NCI-H187 treated with DMSO at 0.1 percent for 48 hours (cell line): ENCODE data around the gene PREP.

ENCODE experiments used
- DNase-seq: peaks from one replicate; lab custom pipeline; 2025; lab: John Stamatoyannopoulos, UW

PREP gene

GRCh38 chr6:105391705-105392104, 11.2 kb downstream of the PREP start:
- DNase-seq: no peak

- no peak for DNase-seq
Measured at GRCh38 chr6:105389543-105389942, 13.3 kb downstream of the PREP start.

GRCh38 chr6:105388392-105388791, 14.5 kb downstream of the PREP start:
- DNase-seq: no peak

- DNase-seq: no peak
Measured at GRCh38 chr6:105384004-105384403, 18.9 kb downstream of the PREP start.

GRCh38 chr6:105382958-105383357, 19.9 kb downstream of the PREP start:
- DNase-seq: no peak

- no peak for DNase-seq
Measured at GRCh38 chr6:105382496-105382895, 20.4 kb downstream of the PREP start.

- DNase-seq: no peak
Measured at GRCh38 chr6:105380634-105381033, 22.2 kb downstream of the PREP start.

- DNase-seq: no peak
Measured at GRCh38 chr6:105375797-105376196, 27.1 kb downstream of the PREP start.

GRCh38 chr6:105374010-105374420, 28.9 kb downstream of the PREP start:
- no peak for DNase-seq

GRCh38 chr6:105373481-105373880, 29.4 kb downstream of the PREP start:
- DNase-seq: no peak

- DNase-seq: no peak
Measured at GRCh38 chr6:105372849-105373182, 30.1 kb downstream of the PREP start.

- no peak for DNase-seq
Measured at GRCh38 chr6:105372142-105372848, 30.6 kb downstream of the PREP start.

- DNase-seq: no peak
Measured at GRCh38 chr6:105370351-105370750, 32.5 kb downstream of the PREP start.

- DNase-seq: no peak
Measured at GRCh38 chr6:105369145-105369544, 33.7 kb downstream of the PREP start.

- DNase-seq: no peak
Measured at GRCh38 chr6:105364243-105364642, 38.6 kb downstream of the PREP start.

- no peak for DNase-seq
Measured at GRCh38 chr6:105363100-105363754, 39.7 kb downstream of the PREP start.

GRCh38 chr6:105359419-105360370, 43.2 kb downstream of the PREP start:
- DNase-seq: no peak

- DNase-seq: no peak
Measured at GRCh38 chr6:105357165-105357564, 45.7 kb downstream of the PREP start.

- no peak for DNase-seq
Measured at GRCh38 chr6:105352037-105352617, 50.8 kb downstream of the PREP start.

- no peak for DNase-seq
Measured at GRCh38 chr6:105348897-105349296, 54.0 kb downstream of the PREP start.

- no peak for DNase-seq
Measured at GRCh38 chr6:105346052-105346451, 56.8 kb downstream of the PREP start.

GRCh38 chr6:105345506-105345905, 57.4 kb downstream of the PREP start:
- DNase-seq: no peak
